NCI-H2171 (cell line): ENCODE data around the gene COMT.

Experiments used
- DNase-seq: peaks from one replicate; lab custom pipeline; 2025; lab: John Stamatoyannopoulos, UW

Gene COMT

DNA sequence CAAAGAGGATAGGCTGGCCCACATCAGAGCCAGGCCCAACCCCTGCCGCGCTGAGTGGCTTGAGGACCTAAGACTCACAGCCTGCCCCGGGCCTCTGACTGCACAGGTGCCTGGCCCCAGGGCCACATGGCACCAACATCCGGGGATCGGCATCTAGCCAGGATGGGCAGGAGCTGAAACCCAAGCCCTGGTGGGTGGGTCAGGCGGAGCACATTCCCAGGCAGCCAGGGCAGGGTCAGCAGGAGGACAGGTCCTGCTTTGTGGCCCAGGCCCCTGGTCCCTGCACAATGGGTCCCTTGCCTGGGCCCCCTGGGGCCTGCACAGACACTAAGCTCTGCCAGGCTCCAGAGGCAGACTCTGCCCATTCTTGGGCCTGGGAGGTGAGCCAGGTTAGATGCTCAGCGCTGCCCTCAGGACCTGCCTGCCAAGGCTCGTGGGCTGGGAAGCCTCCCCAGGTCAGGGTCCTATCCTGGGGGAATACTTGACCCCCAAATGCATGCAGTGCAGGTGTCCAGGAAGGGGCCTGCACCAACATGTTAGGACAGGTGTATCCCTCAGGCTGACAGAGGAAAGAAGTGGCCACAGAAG lies 41.5 kb downstream of the COMT start:
- no peak for DNase-seq

- no peak for DNase-seq
These were observed 42.2 kb downstream of the COMT start for GRCh38 chr22:19983741-19984140.

DNA sequence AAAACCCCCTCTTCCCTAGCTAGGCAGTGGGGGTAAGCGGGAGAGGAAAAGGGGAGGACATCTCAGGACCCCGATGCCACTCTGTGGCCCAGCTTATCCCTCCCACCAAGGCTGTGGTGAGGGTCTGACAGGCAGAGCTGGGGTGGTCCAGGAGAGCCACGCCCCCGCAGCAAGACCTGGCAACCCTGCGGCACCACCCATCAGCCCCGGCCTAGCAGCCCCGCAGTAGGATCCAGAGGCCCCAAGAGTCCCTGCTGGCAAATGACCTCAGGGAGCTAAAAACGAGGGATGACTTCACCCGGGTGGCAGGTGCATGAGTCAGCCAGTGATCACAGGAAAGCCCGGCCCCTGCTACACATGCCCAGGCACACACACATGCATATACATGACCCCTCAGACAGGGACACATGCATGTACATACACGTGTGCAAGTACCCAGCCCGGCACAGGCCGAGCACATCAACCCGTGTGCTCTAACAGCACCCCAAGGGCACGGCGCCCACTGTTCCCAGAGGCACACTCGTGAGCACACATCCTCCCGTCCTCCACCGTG lies 42.7 kb downstream of the COMT start:
- peak; percentile 34 for DNase-seq

DNA sequence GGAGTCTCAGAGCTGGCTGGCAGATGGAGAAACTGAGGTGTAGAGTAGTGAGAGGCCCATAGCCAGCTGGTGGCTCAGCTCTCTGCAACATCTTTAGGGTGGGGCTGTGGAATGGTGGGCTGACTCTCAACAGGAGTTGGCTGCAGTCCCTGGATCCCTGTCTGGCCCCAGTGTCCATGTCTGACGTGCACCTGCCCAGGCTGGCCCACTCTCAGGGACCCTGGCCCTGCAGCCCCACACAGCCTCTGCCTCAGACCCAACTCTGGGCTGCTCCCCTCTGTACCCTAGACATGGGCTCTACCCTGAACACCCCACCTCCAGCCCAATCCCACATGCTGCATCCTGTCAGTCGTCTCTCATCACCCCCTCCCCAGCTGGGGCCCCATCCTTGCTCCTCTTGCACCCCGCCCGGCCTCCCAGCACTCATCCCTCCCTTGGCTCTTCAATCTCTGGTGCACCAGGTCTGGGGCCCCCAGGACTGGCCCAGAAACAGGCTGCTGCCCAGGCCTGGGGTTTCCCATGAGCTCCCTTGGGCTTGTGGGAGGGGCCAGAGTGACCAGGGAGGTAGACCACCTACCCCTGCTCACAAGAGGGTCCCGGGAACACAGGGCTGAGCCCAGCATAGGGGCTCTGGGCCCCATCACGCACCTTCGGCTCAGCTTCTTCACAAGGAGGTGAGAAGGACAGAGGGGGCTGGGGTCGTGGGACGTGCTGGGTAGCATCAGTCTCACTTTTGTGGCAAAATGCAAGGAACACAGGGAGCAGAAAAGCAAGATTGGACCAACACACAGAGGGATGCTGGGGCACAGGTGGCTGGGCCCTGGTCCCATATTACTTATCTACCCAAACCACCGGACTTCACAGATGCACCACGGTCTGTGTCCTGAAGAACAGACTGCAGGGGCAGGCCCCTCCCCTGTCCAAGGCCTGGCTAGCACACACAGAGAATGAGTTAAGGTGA lies 43.6 kb downstream of the COMT start:
- no peak for DNase-seq

GRCh38 chr22:19986011-19986409 lies 44.4 kb downstream of the COMT start:
- DNase-seq = no peak

GRCh38 chr22:19986410-19987341 lies 45.1 kb downstream of the COMT start:
- peak; percentile 72 for DNase-seq

GRCh38 chr22:19987394-19988306 lies 46.1 kb downstream of the COMT start:
- DNase-seq = no peak

DNA sequence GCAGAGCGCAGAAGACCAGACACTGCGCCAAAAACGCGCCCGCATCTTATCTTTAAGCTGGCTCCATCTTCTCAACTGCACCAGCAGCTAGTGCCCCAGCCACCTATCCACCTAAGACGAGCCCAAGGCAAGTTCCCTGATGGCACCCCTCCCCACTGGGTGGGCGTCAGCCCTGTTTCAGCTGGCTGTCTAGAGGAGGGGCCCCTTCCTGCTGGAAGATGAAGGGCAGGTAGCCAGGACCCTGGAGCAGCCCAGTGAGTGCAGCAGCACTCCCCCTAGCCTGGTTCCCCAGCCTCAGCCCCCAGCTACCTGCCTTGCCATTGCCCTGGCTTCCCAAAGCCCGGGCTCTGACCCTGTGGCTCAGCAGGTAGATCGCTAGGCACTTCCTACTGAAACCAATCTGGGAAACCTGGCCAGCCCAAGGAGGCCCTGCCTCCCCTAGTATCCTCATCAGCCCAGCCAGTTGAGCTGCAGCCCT lies 46.8 kb downstream of the COMT start:
- DNase-seq = no peak

DNA sequence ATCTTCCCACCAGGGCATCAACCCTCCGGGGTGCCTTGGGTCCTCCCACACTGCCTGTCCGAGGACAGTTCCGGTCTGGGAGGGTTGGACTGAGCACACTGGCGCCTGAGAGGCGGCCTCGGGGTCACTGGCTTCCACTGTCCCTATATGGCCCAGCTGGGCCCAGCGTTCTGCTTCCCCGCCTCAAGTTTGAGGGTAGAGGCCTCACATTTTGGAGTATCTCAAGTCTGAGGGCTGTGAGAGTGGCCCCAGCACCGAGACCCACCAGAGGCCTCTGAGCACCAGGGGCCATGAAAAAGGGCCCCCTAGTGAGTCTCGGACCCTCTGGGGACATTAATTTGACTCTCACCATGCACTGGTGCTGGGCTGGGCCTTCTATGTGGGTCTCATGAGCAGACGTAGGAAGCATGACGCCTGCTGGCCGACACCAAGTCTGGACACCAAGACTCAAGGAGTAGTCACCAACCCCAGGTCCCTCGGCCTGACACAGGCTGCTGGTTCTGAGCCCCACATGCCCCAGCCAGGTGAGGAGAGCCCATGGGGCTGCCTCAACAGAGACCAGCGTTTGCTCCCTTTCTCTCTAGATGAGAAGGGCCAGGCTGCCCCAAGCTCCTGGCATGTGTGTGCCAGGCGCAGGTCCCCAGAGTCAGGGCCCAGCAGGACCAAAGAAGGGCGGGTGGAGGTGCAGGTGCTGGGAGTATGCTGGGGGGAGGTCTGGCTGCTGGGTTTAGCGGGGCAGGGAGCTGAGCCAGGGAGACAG lies 47.6 kb downstream of the COMT start:
- DNase-seq = no peak

DNA sequence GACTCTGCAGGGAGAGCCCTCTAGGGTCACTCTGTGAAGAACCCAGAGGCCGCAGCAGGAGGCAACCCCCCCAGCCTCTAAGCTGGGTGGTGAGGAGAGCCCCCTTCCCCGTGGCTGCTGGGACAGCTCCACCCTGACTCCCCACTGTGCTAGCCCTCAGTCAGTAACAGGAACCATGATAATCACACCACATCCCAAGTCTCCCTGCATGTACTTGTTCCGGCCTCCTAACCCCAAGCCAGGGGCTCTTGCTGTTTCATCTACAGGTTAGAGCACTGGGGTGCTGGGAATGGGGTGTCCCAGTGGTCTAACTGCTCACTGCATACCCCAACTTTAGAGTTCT lies 48.1 kb downstream of the COMT start:
- DNase-seq = no peak

DNA sequence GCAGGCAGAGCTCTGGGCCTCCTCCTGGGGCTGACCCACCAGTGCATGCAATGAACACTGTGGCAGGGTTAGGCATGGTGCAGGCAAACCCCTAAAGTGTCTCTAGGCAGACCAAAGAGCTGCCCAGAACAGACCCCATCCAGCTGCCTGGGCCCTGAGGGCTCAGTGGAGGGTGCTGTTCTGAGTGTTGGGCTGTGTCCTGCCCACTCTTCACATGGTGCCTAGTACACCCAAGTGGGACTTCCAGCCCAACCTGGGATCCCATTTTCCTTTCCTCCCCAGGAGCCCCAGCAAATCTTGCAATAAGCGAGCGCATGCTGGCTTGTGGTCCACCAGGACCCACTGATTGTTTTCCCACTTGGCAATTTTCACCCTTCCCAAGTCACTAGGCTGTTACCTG lies 48.6 kb downstream of the COMT start:
- no peak for DNase-seq

DNA sequence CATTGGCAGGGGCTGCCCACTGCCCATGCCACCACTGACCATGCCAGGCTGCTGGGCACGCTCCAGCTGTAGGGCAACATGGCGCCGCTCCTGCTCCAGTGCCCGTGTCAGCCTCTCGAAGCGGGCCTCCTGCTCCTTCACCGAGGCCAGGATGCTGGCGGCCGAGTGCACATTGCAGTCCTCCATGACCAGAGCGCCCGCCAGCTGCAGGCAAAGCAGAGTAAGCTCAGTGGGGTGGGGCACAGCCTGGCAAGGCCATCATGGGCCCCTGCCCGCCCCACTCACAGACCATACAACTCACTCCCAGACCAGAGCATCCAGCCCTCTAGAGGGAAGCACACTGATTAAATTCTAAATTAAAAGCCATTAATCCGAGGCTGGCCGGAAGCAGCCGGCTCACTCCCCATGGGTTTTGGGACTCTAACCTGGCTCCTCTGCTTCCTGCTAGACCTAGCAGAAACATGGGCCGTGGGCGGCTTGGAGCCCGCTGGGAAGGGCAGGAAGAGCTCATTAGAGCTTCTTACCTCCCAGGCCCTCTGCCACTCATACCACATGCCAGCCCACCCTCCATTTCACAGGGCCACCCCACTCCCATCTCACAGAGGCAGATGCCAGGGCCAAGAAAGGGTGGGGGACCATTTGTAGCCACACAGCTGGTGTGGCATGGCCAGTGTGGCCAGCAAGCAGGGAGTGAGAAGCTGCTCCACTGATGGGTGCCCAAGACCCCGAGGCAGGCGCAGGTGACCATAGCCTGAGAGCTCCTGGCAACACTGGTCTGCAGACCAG lies 49.2 kb downstream of the COMT start:
- no peak for DNase-seq

DNA sequence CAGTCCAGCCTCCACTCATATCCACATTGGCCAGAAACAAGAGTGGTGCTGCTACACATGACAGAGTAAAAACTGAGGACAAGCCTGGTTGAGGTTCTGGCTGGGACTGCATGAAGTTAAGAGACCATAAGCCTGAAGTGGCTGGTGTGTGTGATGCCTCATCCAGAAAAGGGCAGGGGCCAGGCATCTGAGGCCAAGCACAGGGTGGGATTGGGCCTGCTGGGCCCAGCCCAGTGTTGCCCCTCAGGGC lies 49.7 kb downstream of the COMT start:
- DNase-seq = no peak

DNA sequence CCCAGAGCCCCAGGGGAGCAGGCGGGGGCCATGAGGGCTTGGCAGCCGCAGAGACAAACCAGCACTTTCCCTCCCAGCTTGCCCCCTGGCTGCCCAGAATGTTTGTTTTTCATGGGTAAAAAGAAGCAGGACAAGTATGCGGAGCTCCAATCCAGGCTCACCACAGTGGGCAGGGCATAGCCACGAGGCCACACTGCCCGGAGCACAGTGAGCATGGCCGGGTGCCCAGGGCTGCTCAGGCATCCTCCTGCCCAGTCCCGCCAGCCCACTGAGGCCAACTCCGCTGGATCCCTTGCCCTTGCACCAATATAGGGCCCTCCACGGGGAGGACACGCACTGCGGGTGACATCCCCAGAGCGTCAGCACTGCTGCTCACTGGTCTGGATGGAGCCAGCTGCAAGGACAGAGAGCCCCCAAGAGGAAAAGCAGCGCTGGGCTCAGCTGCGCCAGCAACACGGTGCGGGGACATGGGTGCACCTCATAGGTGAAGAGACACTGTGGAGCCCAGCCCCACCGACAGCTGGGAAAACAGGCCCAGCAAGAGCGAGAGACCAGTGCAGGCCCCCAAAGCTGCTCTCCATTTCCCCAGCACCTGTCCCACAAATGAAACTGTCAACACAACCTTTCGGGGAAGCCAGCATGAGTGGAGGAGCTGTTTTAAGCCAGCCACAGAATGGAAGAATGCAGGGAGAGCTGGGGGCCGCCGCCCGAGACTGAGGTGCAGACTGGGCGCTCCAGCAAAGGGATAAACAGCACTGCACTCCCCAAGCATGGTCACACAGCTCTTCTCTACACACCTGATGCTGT lies 50.3 kb downstream of the COMT start:
- DNase-seq = no peak

DNA sequence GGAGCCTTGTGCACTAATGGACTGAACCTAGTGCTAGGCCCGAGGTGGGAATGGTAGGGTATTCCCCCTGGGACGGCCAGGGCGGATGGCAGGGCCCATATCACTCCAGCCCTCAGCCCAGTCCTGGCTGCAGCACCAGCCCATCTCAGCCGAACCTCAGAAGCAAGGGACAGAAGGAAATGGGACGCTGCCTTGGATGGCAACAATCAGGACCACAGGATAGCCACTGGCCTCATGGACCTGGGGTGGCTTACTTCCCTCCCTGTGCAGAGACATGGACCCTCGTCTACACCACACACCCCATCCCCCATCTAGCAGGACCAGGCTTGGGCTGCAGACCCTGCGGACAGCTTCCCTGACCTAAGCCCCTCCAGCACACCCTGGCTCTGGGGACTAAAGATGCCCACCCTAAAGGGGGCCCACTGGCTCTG lies 50.9 kb downstream of the COMT start:
- DNase-seq = no peak

GRCh38 chr22:19992921-19993355 lies 51.4 kb downstream of the COMT start:
- no peak for DNase-seq

DNA sequence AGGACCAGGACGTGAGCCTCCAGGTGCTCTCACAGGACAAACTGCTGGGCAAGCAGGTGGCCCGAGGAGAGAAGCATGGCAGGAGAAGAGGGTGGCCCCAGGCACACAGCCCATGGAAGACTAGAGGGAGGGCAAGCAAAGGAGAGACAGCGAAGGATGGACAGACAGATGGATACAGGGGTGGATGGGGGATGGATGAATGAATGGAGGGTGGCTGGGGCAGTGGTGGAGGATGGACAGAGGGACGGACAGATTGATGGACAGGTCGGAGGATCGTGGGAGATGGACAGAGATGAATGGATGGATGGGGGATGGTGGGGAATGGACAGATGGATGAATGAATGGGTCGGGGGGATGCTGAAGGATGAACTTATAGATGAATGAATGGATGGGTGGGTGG lies 52.4 kb downstream of the COMT start:
- DNase-seq = no peak

- no peak for DNase-seq
These were observed 53.5 kb downstream of the COMT start for GRCh38 chr22:19994851-19995610.
